ENCODE measurements around the gene NKX6-1.

GRCh38 chr4:84480082-84480481 lies 19.0 kb downstream of the NKX6-1 start:
- TF ChIP-seq TARDBP (IDR thresholded peaks at IDR 0.05) (no peak), ARNT (IDR thresholded peaks at IDR 0.05) (no peak), SUZ12 (IDR thresholded peaks at IDR 0.05) (no peak), SP1 (IDR thresholded peaks at IDR 0.05) (no peak), PKNOX1 (IDR thresholded peaks at IDR 0.05) (no peak), FOXK2 (IDR thresholded peaks at IDR 0.05) (no peak), ELF4 (IDR thresholded peaks at IDR 0.05) (no peak), FOXM1 (IDR thresholded peaks at IDR 0.05; ENCODE audit: borderline replicate concordance) (no peak), NFRKB (IDR thresholded peaks at IDR 0.05) (no peak), ZNF384 (IDR thresholded peaks at IDR 0.05) (no peak)
